Activated T-helper 2 cell treated with anti-CD3 and anti-CD28 coated beads, Interferon-gamma antibody, Interleukin-2, Interleukin-4, amounts not matched to agents 10 μg/mL and 5 μg/mL and 100 μg/mL, durations not matched to agents 14 hours and 24 hours and 36 hours (primary cell): ENCODE data around the gene TRAIP. TPM values are rescaled to one million over a fixed set of nuclear protein-coding genes. Genes with fewer than 3 reads are reported as not detected.

ENCODE experiments used
- total RNA-seq: library from RNA; stranded (reverse); gene quantifications from 2 replicates; pipeline ENCODE4 v1.2.3, GENCODE V29; 2022

TRAIP gene
- total RNA-seq, 1 donor from 2014 or later = 26.6 TPM

Other genes with a start within 250 kb of the TRAIP start
- 111 and 113 TPM in 2 replicates for gene APEH, start 182.2 kb downstream of the TRAIP start, total RNA-seq
- 8.3 and 11.1 TPM in 2 replicates for gene MST1, start 167.1 kb downstream of the TRAIP start, total RNA-seq
- gene RNF123, start 167.0 kb downstream of the TRAIP start, total RNA-seq = 43.0 and 45.1 TPM in 2 replicates
- gene AMIGO3, start 136.9 kb downstream of the TRAIP start, total RNA-seq = not detected in 2 replicates
- gene GMPPB, start 132.6 kb downstream of the TRAIP start, total RNA-seq = 45.9 and 48.0 TPM in 2 replicates
- gene IP6K1, start 70.0 kb downstream of the TRAIP start, total RNA-seq = 36.9 and 40.7 TPM in 2 replicates
- 0.16 TPM in 1 of 2 replicates, not detected in the other for gene CDHR4, start 56.7 kb downstream of the TRAIP start, total RNA-seq
- gene INKA1, start 53.3 kb downstream of the TRAIP start, total RNA-seq = 1.2 and 2.3 TPM in 2 replicates
- gene UBA7, start 42.6 kb downstream of the TRAIP start, total RNA-seq = 92.0 and 95.7 TPM in 2 replicates
- 0.39 and 0.46 TPM in 2 replicates for gene CAMKV, start 13.3 kb upstream of the TRAIP start, total RNA-seq
- 1.2 and 1.3 TPM in 2 replicates for gene MST1R, start 47.3 kb upstream of the TRAIP start, total RNA-seq
- gene MON1A, start 73.2 kb upstream of the TRAIP start, total RNA-seq = 15.1 and 15.7 TPM in 2 replicates
- gene RBM6, start 83.6 kb upstream of the TRAIP start, total RNA-seq = 99.2 and 104 TPM in 2 replicates
- gene RBM5, start 232.4 kb upstream of the TRAIP start, total RNA-seq = 139 and 144 TPM in 2 replicates